Activated B cell treated with CpG ODN at 0.5 μM for 24 hours (primary cell): ENCODE results near the gene NOS1AP. TPM values are rescaled to one million over a fixed set of nuclear protein-coding genes. Genes with fewer than 3 reads are reported as not detected.

ENCODE experiments used
- ATAC-seq: fragments of 200-7000 bp; cut with Tn5 transposase; one replicate; pipeline ENCODE4 v1.10.0; 2021; ENCODE audit warnings: low read depth, mild to moderate bottlenecking, moderate library complexity
- CTCF ChIA-PET: fragments of 350-600 bp; sonication (Branson Sonifier 250); formaldehyde crosslinking; loops from one replicate; lab custom pipeline; 2021; ENCODE audit warnings: antibody characterized with exemption; lab: Charles Lee
- POLR2A ChIA-PET: fragments of 350-600 bp; sonication (Branson Sonifier 250); formaldehyde crosslinking; loops from one replicate; lab custom pipeline; 2021; ENCODE audit warnings: antibody characterized with exemption; lab: Charles Lee
- DNase-seq: peaks from one replicate; pipeline ENCODE4 v3.0.0; 2022
- H3K27ac Mint-ChIP-seq: one replicate; pipeline ENCODE4 v1.8.0; 2020; ENCODE audit warnings: mixed read lengths
- H3K27me3 Mint-ChIP-seq: one replicate; pipeline ENCODE4 v1.8.0; 2021; ENCODE audit warnings: mixed read lengths
- H3K36me3 Mint-ChIP-seq: one replicate; pipeline ENCODE4 v1.8.0; 2021; ENCODE audit warnings: low read depth, mixed read lengths
- H3K4me1 Mint-ChIP-seq: one replicate; pipeline ENCODE4 v1.8.0; 2021; ENCODE audit warnings: mixed read lengths
- H3K4me3 Mint-ChIP-seq: one replicate; pipeline ENCODE4 v1.8.0; 2020; ENCODE audit warnings: mild to moderate bottlenecking, mixed read lengths
- H3K9me3 Mint-ChIP-seq: one replicate; pipeline ENCODE4 v1.8.0; 2020; ENCODE audit warnings: mixed read lengths
- intact Hi-C: fragments of 100-400 bp; cut with micrococcal nuclease; formaldehyde crosslinking; loops from one replicate; pipeline ENCODE4 v1.15.1; 2024
- total RNA-seq: library from RNA; stranded (reverse); gene quantifications from 2 replicates; pipeline ENCODE4 v1.2.3, GENCODE V29; 2022
- TF ChIP-seq, protein P1 (sequence below): fragments of 200-600 bp; IDR thresholded peaks from one replicate; pipeline ENCODE4 v1.8.0; 2022; ENCODE audit warnings: antibody characterized with exemption, mild to moderate bottlenecking

The NOS1AP gene
- total RNA-seq, 1 donor from 2014 or later: not detected

DNA sequence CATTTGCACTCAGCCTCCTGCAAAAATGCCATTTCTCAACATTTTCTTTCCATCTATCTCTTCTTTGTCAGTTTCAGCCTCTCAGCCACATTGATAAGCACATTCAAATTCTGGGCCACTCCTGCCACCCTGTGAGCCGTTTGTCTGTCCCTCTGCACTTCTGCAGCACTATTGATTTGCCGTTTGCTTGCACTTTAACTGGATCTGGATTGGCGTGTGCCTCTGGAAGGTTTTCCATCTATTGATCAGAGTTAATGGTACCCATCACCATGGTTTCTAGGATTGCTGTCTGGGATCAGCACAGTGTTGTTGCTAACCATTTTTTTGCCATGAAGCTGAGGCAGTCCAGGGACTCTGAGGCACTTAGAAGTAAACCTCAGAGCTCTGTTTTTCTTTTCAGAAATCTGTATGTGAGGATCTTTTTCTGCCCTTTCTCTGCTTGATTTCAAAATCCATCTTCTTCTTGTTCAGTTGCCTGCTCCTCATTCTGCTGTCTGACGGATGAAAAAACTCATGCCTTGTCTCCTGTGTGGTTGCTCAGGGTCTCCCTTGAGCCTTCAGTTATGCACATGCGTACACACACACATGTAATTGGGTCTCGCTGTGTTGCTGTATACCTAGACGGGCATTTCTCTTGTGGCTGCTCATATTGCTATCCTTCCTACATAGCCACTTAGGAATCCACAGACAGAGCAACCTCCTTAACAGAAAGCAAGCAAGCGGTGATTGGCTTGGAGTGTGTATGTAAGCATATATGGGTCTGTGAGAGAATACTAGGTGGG, 67.9 kb downstream of the NOS1AP start:
- no peak overlapping the region for H3K4me3 Mint-ChIP-seq
- POLR2A ChIA-PET: no interaction called here
- DNase-seq (no peak), ATAC-seq (no peak)
- H3K27ac Mint-ChIP-seq: no peak overlapping the region
- H3K4me1 Mint-ChIP-seq: no peaks in the 10 kb centered on the region
- no peaks in the 10 kb centered on the region for H3K9me3 Mint-ChIP-seq
- CTCF ChIA-PET: no interaction called here
- intact Hi-C loops: no loop called here
- H3K27me3 Mint-ChIP-seq: peaks cover 17% of the 10 kb centered on the region
- TF ChIP-seq, protein P1, sequence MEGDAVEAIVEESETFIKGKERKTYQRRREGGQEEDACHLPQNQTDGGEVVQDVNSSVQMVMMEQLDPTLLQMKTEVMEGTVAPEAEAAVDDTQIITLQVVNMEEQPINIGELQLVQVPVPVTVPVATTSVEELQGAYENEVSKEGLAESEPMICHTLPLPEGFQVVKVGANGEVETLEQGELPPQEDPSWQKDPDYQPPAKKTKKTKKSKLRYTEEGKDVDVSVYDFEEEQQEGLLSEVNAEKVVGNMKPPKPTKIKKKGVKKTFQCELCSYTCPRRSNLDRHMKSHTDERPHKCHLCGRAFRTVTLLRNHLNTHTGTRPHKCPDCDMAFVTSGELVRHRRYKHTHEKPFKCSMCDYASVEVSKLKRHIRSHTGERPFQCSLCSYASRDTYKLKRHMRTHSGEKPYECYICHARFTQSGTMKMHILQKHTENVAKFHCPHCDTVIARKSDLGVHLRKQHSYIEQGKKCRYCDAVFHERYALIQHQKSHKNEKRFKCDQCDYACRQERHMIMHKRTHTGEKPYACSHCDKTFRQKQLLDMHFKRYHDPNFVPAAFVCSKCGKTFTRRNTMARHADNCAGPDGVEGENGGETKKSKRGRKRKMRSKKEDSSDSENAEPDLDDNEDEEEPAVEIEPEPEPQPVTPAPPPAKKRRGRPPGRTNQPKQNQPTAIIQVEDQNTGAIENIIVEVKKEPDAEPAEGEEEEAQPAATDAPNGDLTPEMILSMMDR: no peak
- no peaks in the 10 kb centered on the region for H3K36me3 Mint-ChIP-seq

DNA sequence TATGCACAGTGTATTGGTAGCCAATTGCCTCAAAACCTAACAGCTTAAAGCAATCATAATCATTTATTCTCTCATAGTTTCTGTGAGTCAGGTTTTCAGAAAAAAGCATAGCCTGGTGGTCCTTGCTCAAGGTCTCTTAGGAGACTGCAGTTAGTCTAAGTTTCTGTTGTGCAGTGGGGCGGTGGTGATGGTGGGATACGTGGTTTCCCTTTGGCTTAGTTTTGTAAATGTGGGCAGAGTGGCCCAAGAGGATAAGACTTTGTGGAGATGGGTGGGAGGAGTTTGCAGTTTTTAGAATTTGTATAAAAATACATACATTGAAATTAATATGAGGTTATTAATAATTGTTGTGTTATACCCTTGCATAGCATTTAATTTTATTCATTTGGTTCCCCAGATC, 68.6 kb downstream of the NOS1AP start:
- TF ChIP-seq, protein P1: no peak
- ATAC-seq: no peak
- DNase-seq: no peak
- no peak overlapping the region for H3K4me3 Mint-ChIP-seq
- POLR2A ChIA-PET: no interaction called here
- no peaks in the 10 kb centered on the region for H3K36me3 Mint-ChIP-seq
- no peak overlapping the region for H3K27ac Mint-ChIP-seq
- CTCF ChIA-PET: no interaction called here
- peaks cover 16% of the 10 kb centered on the region for H3K27me3 Mint-ChIP-seq
- intact Hi-C loops: no loop called here
- no peaks in the 10 kb centered on the region for H3K9me3 Mint-ChIP-seq
- H3K4me1 Mint-ChIP-seq: no peaks in the 10 kb centered on the region

DNA sequence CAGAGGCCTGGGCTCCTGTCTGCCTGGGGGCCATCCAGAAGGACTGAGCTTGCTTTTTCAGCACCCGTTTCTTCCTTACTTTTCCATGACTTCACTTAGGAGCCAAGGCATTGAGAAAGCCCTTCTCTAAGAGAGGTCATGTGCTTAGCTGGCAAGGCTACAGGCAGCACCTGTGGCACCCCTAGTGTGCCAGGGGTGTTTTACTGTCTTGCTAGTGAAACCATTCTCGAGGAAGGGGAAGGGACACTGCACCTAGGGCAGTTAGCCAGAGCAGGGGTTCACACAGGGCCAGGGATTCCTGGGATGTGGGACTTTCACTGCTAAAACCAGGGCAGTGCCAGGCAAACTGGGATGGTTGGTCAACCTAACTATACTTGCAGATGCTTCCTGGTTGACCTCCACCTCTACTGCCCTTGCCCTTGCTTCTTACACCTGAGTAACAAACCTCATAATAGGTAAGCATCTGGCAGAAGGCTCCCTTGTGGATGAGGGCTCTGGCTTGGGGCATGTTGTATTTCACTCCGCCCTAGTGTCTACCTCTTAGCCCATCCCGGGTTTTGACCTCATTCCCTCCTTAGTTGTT, 69.2 kb downstream of the NOS1AP start:
- H3K4me3 Mint-ChIP-seq: no peak overlapping the region
- H3K36me3 Mint-ChIP-seq: no peaks in the 10 kb centered on the region
- no peaks in the 10 kb centered on the region for H3K4me1 Mint-ChIP-seq
- H3K9me3 Mint-ChIP-seq: no peaks in the 10 kb centered on the region
- ATAC-seq (no peak), DNase-seq (no peak)
- CTCF ChIA-PET: no interaction called here
- TF ChIP-seq, protein P1: no peak
- H3K27me3 Mint-ChIP-seq: peaks cover 16% of the 10 kb centered on the region
- H3K27ac Mint-ChIP-seq: no peak overlapping the region
- intact Hi-C loops: no loop called here
- POLR2A ChIA-PET: no interaction called here

DNA sequence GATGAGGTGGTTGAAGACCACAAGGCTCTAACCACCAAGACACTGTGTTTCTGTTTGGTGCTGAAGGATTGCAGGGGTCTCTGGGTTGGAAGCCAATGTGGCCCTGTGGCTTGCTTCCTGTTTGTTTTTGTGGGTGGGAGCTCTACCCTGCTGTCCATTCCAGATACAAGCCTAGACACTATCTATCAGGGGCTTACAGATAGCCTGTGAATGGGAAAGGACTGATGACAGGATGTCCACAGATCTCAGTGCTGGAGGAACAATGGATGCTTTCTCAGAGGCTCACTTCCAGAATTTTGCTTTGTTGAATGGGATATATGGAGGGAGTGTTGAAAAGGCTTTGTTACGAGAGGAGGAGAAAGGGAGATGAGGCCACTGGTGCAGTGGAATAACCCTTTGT, 69.7 kb downstream of the NOS1AP start:
- H3K27me3 Mint-ChIP-seq: peaks cover 19% of the 10 kb centered on the region
- H3K27ac Mint-ChIP-seq: no peak overlapping the region
- TF ChIP-seq, protein P1: no peak
- no peak for ATAC-seq
- no peak overlapping the region for H3K4me3 Mint-ChIP-seq
- H3K36me3 Mint-ChIP-seq: no peaks in the 10 kb centered on the region
- H3K4me1 Mint-ChIP-seq: no peaks in the 10 kb centered on the region
- no peaks in the 10 kb centered on the region for H3K9me3 Mint-ChIP-seq
- no peak for DNase-seq
- ChIA-PET POLR2A (no interaction called here), CTCF (no interaction called here)
- intact Hi-C loops: no loop called here

DNA sequence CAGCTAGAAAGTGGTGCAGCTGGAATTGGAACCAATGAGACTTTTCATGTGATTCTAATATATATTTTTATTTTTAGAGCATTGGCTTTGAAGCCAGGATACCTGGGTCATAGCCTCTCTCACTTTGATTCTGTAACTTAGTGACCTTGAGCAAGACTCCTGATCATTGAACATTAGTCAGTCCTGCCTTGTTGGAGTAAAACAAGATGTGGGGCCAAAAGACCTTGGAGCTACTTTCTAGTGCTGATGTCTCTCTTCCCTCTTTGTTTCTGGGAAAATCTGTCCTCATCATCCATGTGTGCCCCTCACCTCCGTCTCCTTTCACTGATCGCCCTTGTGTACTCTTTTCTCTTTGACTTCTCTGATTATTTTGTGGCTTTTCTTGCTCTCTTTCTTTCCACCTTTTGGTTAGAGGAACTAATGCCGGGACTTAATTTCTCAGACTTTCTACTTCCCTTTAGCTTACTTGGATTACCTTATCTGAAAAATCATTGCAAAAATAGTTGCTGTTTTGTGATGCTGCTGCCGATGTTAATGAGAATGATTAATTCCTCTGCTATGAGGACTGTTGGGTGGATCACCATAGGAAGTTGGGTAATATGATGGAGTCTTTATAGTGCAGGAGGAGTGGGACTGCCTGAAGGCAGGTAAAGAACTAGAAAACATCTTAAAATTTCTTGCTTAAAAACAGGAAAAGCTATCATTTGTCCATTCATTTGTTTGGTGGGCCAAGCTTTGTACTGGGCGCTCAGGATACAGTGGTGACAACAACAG, 72.0 kb downstream of the NOS1AP start:
- H3K9me3 Mint-ChIP-seq: no peaks in the 10 kb centered on the region
- H3K27ac Mint-ChIP-seq: no peak overlapping the region
- peaks cover 16% of the 10 kb centered on the region for H3K27me3 Mint-ChIP-seq
- no peak overlapping the region for H3K4me3 Mint-ChIP-seq
- no peaks in the 10 kb centered on the region for H3K36me3 Mint-ChIP-seq
- no peaks in the 10 kb centered on the region for H3K4me1 Mint-ChIP-seq
- TF ChIP-seq, protein P1: no peak
- DNase-seq (no peak), ATAC-seq (no peak)
- POLR2A ChIA-PET: no interaction called here
- intact Hi-C loops: no loop called here
- CTCF ChIA-PET: no interaction called here
